ENCODE measurements around the gene MAGEA10.
"Not testable (repeated sequence)": the region's sequence is repeated elsewhere in the genome, so short reads cannot be mapped to it uniquely, and the experiment has no call there.

The MAGEA10 gene

GRCh38 chrX:152138388-152138784, at the start of gene MAGEA10:
Gene MAGEA10, minus strand, starts transcription at chrX:152138577. Its CDS starts 2,957 bp downstream, at chrX:152135620.
- DNase-seq, result no peak

- DNase-seq, result no peak
Measured at GRCh38 chrX:152177497-152178269, 39.3 kb upstream of the MAGEA10 start.

GRCh38 chrX:152177052-152177451, 38.7 kb upstream of the MAGEA10 start:
- no peak for DNase-seq

GRCh38 chrX:152175892-152176291, 37.5 kb upstream of the MAGEA10 start:
- not testable (repeated sequence) for DNase-seq

DNA sequence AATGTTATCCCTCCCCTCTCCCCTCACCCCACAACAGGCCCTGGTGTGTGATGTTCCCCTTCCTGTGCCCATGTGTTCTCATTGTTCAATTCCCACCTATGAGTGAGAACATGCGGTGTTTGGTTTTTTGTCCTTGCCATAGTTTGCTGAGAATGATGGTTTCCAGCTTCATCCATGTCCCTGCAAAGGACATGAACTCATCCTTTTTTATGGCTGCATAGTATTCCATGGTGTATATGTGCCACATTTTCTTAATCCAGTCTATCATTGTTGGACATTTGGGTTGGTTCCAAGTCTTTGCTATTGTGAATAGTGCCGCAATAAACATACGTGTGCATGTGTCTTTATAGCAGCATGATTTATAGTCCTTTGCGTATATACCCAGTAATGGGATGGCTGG, 35.5 kb upstream of the MAGEA10 start:
- not testable (repeated sequence) for DNase-seq

DNA sequence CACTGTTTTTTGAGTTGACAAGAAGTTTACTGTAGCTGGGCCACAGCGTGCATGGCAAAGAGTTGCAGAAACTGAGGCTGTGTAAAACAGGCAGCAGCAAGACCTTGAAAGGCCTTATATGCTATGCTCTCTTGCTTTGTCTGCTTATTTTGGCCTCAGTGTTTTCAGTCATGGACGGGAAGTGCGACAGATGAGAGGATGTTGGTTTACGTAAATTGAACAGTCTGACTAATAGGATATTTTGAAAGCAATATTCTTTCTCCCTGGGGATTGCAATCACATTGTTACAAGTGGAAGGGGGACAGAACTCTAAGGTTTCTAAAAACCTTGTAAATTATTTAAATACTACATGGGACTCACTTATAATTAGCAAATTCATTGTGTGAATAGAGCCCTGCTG, 32.2 kb upstream of the MAGEA10 start:
- DNase-seq, result no peak

GRCh38 chrX:152165033-152165743, 26.8 kb upstream of the MAGEA10 start:
- no peak for DNase-seq

GRCh38 chrX:152157042-152157441, 18.7 kb upstream of the MAGEA10 start:
- no peak for DNase-seq

- DNase-seq, result no peak
Measured at GRCh38 chrX:152155766-152156310, 17.5 kb upstream of the MAGEA10 start.

GRCh38 chrX:152154050-152154449, 15.7 kb upstream of the MAGEA10 start:
- DNase-seq, result no peak

DNA sequence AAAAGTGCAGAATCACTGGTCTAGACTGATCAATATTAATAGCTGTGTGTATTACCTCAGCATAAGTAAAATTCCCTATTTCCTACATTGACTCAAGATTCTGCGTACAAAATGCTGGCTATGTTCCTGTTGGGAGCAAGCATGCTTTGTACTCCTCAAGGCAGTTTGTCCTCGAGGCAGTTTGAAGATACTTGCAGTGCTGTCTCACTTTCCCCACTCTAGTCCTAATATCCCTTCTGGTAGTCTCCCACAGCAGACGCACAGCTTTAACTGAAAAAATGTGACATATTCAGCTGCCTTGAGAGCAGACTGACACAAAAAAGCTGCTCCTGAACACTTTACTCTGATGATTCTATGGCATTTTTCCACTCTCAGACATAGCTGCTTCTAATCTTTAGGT, 12.9 kb upstream of the MAGEA10 start:
- DNase-seq, result no peak

GRCh38 chrX:152149648-152150047, 11.3 kb upstream of the MAGEA10 start:
- DNase-seq, result no peak

DNA sequence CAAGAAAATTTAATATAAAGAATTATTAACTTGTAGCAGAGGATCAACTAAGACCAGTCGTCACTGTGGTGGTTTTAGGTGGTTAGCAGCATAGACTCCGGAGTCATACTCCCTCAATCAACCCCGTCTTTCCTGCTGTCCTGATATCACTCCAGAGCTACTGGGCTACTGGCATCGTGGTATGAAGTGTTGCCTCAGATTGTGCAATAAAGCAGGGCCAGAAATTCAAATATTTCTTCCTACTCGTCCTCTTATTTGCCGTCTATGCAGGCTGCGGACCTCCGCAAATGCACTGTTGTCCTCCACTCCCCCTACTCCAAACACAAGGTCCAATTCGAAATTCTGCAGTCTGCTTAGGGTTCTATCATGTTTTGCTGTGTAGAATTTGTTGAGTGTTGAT, 1.2 kb upstream of the MAGEA10 start:
- no peak for DNase-seq

DNA sequence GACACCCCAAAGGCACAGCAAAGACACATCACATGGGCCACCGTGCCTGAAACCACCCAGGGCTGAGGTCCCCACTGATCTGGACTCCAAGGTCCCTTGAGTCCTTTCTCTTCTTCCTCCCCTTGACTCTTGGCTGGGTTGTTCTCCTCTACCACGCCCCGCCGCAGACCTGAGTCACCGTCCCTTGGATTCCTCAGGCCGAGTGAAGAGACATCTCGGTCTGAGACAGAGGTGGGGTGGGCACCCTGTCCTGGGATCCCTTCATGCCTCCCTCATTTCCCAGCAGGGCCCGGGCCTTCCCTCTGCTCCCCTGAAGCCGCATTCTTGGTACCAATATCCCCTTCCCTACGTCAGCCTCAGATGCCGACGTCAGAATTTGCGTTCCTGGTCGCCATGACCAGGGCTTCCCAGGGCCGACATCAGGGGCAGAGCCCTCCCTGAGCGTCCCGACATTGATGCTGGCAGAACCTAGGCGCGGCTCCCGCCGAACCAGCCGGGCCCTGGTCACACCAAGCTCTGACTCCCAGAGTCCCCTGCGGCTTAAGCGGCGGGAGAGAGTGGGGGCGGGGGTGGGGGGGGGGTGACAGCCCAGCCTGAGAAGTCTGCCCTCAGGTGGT, 498 bp downstream of the MAGEA10 start:
- no peak for DNase-seq

GRCh38 chrX:152136312-152136711, 2.1 kb downstream of the MAGEA10 start:
- no peak for DNase-seq

GRCh38 chrX:152131525-152131924, 6.9 kb downstream of the MAGEA10 start:
- DNase-seq, result no peak

- not testable (repeated sequence) for DNase-seq
Measured at GRCh38 chrX:152129069-152129844, 9.1 kb downstream of the MAGEA10 start.

GRCh38 chrX:152117305-152117704, 21.1 kb downstream of the MAGEA10 start:
- DNase-seq, result no peak

DNA sequence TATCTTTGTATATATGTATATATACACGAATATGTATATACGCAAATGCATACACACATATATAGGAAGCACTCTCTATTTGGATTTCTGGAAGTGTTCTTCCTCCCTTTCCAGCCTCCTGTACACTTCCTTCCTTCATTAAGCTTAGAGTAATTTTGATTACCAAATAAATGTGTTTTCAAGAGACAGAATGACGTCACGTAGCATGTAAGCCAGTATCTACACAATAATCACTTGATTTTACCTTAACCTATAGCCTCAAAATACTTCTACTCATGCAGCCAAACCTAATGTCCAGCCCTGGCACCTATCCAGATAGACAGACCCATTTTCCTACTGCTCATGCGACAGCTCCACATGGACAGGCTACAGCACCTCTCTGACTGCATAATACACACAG, 29.9 kb downstream of the MAGEA10 start:
- no peak for DNase-seq

DNA sequence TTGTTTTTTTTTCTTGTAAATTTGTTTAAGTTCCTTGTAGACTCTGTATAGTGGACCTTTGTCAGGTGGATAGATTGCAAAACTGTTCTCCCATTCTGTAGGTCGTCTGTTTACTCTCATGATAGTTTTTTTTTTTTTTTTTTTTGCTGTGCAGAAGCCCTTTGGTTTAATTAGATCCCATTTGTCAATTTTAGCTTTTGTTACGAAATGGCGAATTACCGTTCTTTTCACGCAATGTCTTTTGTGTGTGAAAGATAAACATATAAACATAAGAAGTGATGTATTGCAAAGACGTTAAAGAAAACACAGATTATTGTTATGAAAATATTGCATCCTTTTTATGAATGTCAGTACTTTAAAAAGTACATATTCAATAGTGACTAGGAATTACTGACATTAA, 34.5 kb downstream of the MAGEA10 start:
- no peak for DNase-seq

DNA sequence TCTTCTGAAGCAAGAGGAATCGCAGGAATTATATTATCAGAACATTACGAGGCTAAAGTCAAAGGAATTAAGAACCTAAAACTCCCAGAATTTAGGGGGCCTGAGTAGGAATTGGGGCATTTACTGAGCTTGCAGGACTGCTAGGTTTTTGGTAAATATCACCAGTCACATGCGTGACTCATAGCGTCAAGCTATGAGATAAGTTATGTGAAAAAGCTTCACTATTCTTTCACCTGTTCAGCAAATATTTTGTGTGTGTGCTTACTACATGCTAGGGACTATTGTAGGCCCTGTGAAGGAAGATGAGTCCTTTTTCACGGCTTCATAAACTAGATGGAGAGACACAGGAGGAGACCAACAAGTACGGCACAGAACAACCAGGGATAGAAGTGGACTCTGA, 52.2 kb downstream of the MAGEA10 start:
- DNase-seq, result no peak
